ENCODE results near the gene PELI3. TPM values are rescaled to one million over a fixed set of nuclear protein-coding genes. Genes with fewer than 3 reads are reported as not detected.

The PELI3 gene
- total and polyA plus RNA-seq, 3 donors from 2014 or later = 10.2 to 17.7 (median 13.0) TPM

GRCh38 chr11:66450560-66450959 is 16.1 kb upstream of the PELI3 start:
- WGBS, 2 donors = 73 to 88% methylated on average over 4 of the region's 4 CpGs
- H3K4me3 ChIP-seq = no peak overlapping the region
- intact Hi-C loops (cut with DNase I; ENCODE audit: low total_unique reads) = no loop called here
- TF ChIP-seq, protein P1, sequence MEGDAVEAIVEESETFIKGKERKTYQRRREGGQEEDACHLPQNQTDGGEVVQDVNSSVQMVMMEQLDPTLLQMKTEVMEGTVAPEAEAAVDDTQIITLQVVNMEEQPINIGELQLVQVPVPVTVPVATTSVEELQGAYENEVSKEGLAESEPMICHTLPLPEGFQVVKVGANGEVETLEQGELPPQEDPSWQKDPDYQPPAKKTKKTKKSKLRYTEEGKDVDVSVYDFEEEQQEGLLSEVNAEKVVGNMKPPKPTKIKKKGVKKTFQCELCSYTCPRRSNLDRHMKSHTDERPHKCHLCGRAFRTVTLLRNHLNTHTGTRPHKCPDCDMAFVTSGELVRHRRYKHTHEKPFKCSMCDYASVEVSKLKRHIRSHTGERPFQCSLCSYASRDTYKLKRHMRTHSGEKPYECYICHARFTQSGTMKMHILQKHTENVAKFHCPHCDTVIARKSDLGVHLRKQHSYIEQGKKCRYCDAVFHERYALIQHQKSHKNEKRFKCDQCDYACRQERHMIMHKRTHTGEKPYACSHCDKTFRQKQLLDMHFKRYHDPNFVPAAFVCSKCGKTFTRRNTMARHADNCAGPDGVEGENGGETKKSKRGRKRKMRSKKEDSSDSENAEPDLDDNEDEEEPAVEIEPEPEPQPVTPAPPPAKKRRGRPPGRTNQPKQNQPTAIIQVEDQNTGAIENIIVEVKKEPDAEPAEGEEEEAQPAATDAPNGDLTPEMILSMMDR (IDR thresholded peaks at IDR 0.05) = no peak
- TF ChIP-seq POLR2A (IDR thresholded peaks at IDR 0.05) = no peak
- no peak for DNase-seq
- H3K27ac ChIP-seq = no peak overlapping the region
- no peaks in the 10 kb centered on the region for H3K27me3 ChIP-seq
- H3K9me3 ChIP-seq = no peaks in the 10 kb centered on the region
- H3K4me1 ChIP-seq = no peaks in the 10 kb centered on the region
- H3K36me3 ChIP-seq (ENCODE audit: low read depth, missing control alignments) = no peaks in the 10 kb centered on the region

DNA sequence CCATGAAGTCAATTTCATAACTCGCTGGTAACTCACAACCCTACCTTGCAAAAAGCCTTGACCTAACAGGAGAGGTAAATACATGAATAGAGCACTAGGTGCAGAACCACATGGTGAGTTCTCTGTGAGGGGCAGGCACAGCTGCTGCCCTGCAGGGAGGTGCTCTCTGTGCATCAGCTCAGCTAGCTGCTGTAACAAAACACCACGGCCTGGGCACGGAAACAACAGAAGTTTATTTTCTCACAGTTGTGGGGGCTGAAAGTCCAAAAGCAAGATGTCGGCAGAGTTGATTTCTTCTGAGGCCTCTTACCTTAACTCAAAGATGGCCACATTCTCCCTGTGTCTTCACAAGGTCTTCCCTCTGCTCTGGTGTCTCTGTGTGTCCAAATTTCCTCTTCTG is 15.0 kb upstream of the PELI3 start:
- no peaks in the 10 kb centered on the region for H3K9me3 ChIP-seq
- no peaks in the 10 kb centered on the region for H3K4me1 ChIP-seq
- no peak overlapping the region for H3K4me3 ChIP-seq
- WGBS, 2 donors = 86 to 92% methylated on average over 4 of the region's 4 CpGs
- H3K36me3 ChIP-seq (ENCODE audit: low read depth, missing control alignments) = no peaks in the 10 kb centered on the region
- no peak for TF ChIP-seq POLR2A (IDR thresholded peaks at IDR 0.05)
- TF ChIP-seq, protein P1 (IDR thresholded peaks at IDR 0.05) = no peak
- intact Hi-C loops (cut with DNase I; ENCODE audit: low total_unique reads) = no loop called here
- H3K27me3 ChIP-seq = no peaks in the 10 kb centered on the region
- no peak for DNase-seq
- H3K27ac ChIP-seq = no peak overlapping the region

GRCh38 chr11:66454247-66454646 is 12.5 kb upstream of the PELI3 start:
- TF ChIP-seq, protein P1 (IDR thresholded peaks at IDR 0.05) = no peak
- TF ChIP-seq POLR2A (IDR thresholded peaks at IDR 0.05) = no peak
- intact Hi-C loops (cut with DNase I; ENCODE audit: low total_unique reads) = no loop called here
- Histone ChIP-seq H3K27me3 (no peaks in the 10 kb centered on the region), H3K27ac (no peak overlapping the region), H3K4me3 (no peak overlapping the region), H3K9me3 (no peaks in the 10 kb centered on the region), H3K36me3 (ENCODE audit: low read depth, missing control alignments) (no peaks in the 10 kb centered on the region), H3K4me1 (no peaks in the 10 kb centered on the region)
- 47 to 51% methylated on average over 6 of the region's 6 CpGs for WGBS, 2 donors
- no peak for DNase-seq

- Histone ChIP-seq H3K36me3 (ENCODE audit: low read depth, missing control alignments) (no peaks in the 10 kb centered on the region), H3K9me3 (no peaks in the 10 kb centered on the region), H3K27me3 (no peaks in the 10 kb centered on the region), H3K27ac (no peak overlapping the region), H3K4me1 (no peaks in the 10 kb centered on the region), H3K4me3 (no peak overlapping the region)
- TF ChIP-seq, protein P1 (IDR thresholded peaks at IDR 0.05) = no peak
- no peak for TF ChIP-seq POLR2A (IDR thresholded peaks at IDR 0.05)
- whole genome bisulfite sequencing, 2 donors = 72 to 75% methylated on average over 3 of the region's 3 CpGs
- intact Hi-C loops (cut with DNase I; ENCODE audit: low total_unique reads) = no loop called here
- no peak for DNase-seq
These were observed 11.9 kb upstream of the PELI3 start for GRCh38 chr11:66454828-66455227.

DNA sequence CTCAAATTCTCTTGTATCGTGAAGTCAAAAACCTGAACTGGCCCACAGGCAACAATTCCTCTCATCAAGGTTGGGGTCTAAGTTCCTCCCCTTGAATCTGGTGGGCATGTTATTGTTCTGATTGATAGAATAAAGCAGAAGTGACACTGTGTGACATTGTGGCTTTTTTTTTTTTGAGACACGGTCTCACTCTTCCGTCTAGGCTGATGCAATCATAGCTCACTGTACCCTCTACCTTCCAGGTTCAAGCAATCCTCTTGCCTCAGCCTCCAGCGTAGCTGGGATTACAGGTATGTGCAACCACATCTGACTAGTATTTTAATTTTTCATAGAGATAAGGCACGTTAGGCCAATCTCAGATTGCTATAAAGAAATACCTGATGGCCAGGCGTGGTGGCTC is 8.9 kb upstream of the PELI3 start:
- no peak overlapping the region for H3K27ac ChIP-seq
- TF ChIP-seq POLR2A (IDR thresholded peaks at IDR 0.05) = no peak
- TF ChIP-seq, protein P1 (IDR thresholded peaks at IDR 0.05) = no peak
- intact Hi-C loops (cut with DNase I; ENCODE audit: low total_unique reads) = no loop called here
- H3K27me3 ChIP-seq = no peaks in the 10 kb centered on the region
- no peaks in the 10 kb centered on the region for H3K4me1 ChIP-seq
- 88 to 91% methylated on average over 6 of the region's 6 CpGs for WGBS, 2 donors
- H3K9me3 ChIP-seq = no peaks in the 10 kb centered on the region
- no peak overlapping the region for H3K4me3 ChIP-seq
- DNase-seq = no peak
- H3K36me3 ChIP-seq (ENCODE audit: low read depth, missing control alignments) = no peaks in the 10 kb centered on the region

All from testis (tissue), 3 donors.